Measurements from ENCODE around the gene VANGL2. TPM values are rescaled to one million over a fixed set of nuclear protein-coding genes. Genes with fewer than 3 reads are reported as not detected.

VANGL2 gene
- total and polyA plus RNA-seq, 9 of the 15 experiments (the other 6 are each of a cell fraction or from before 2014, with no cell fraction given) = 0.28 to 4.0 (median 0.98) TPM

- Histone ChIP-seq H3K9me1 (ENCODE audit: control insufficient read depth, insufficient read depth, low read length) (no peaks in the 10 kb centered on the region), H3K27me3 (ENCODE audit: control insufficient read depth in 2 of 2, insufficient read depth in 2 of 2, low read length in 2 of 2) (no peaks in the 10 kb centered on the region), H3K79me2 (ENCODE audit: control insufficient read depth, insufficient read depth, low read length) (no peaks in the 10 kb centered on the region), H3K27ac (ENCODE audit: extremely low read depth, low read depth, low read length) (peak within 1 kb of the TSS; percentile 44; the same call in 2 of the 3 replicates), H3K4me2 (ENCODE audit: insufficient read depth, low read length) (peak within 1 kb of the TSS; percentile 69), H3K9ac (ENCODE audit: insufficient read depth in 1 of 2, low read depth in 2 of 2, low read length in 2 of 2) (peak within 1 kb of the TSS; percentile 16 to 80; a peak in 3 of 4 replicates), H3K9me3 (replicated peaks; ENCODE audit: control insufficient read depth, insufficient read depth, low read depth, low read length) (no peaks in the 10 kb centered on the region), H2AFZ (ENCODE audit: low read depth, low read length) (peak within 1 kb of the TSS; percentile 37), H3K4me3 (peak within 1 kb of the TSS; percentile 21; the same call in 1 of the 2 replicates), H4K20me1 (replicated peaks; ENCODE audit: control insufficient read depth, insufficient read depth, low read length) (no peaks in the 10 kb centered on the region; the same call in 1 of the 2 replicates), H3K36me3 (ENCODE audit: control insufficient read depth, insufficient read depth, low read length) (no peaks in the 10 kb centered on the region), H3K4me1 (replicated peaks in 1 of 2; ENCODE audit: control insufficient read depth in 2 of 2, insufficient read depth in 2 of 2, low read length in 2 of 2) (peaks cover 34 to 46% of the 10 kb centered on the region in 2 experiments)
- intact Hi-C loops (cut with micrococcal nuclease) = no loop called here
- 24% methylated on average over 14 of the region's 15 CpGs for WGBS (ENCODE audit: insufficient coverage, low coverage, missing lambda C conversion rate)
- ChIA-PET POLR2A (interaction anchor here (0.6 to 5.8 kb wide), 8 partner anchors 8 to 82 kb away, joined by 3 to 27 read pairs (median 6); partner anchors contain the start of gene PEX19), CTCF (ENCODE audit: low intra/inter-chr PET ratio) (no interaction called here)
- TF ChIP-seq ZNF584 (CRISPR knock-in tag; IDR thresholded peaks at IDR 0.05; ENCODE audit: low read depth) (0 out of 2 replicates have a peak, but pooled peaks have one; percentile 14), POLR2B (IDR thresholded peaks at IDR 0.05; ENCODE audit: low read depth, partially characterized antibody) (peak; percentile 49), NRF1 (conservative IDR thresholded peaks at IDR 0.05 in 1 of 2, IDR thresholded peaks at IDR 0.05 in 1 of 2) (0 out of 4 replicates have a peak, but pooled peaks of 1 of the 2 experiments have one; percentile 9), NFYB (IDR thresholded peaks at IDR 0.05; ENCODE audit: extremely low read depth, insufficient read length) (peak; percentile 34), VEZF1 (CRISPR knock-in tag; IDR thresholded peaks at IDR 0.05) (peak; percentile 76), ZNF398 (CRISPR knock-in tag; IDR thresholded peaks at IDR 0.05) (no peak), TARDBP (IDR thresholded peaks at IDR 0.05) (0 out of 2 replicates have a peak, but pooled peaks have one; percentile 19), RBFOX2 (IDR thresholded peaks at IDR 0.05; ENCODE audit: low read depth, low read length) (peak; percentile 73), POLR2G (IDR thresholded peaks at IDR 0.05; ENCODE audit: low read depth, low read length) (peak; percentile 74), ZBTB8A (IDR thresholded peaks at IDR 0.05; ENCODE audit: partially characterized antibody) (no peak), ZEB2 (IDR thresholded peaks at IDR 0.05) (peak; percentile 67; the same call in 1 of the 2 replicates)
- TF ChIP-seq, protein P1, sequence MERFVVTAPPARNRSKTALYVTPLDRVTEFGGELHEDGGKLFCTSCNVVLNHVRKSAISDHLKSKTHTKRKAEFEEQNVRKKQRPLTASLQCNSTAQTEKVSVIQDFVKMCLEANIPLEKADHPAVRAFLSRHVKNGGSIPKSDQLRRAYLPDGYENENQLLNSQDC (CRISPR knock-in tag; IDR thresholded peaks at IDR 0.05) = no peak
- FAIRE-seq = no peak
- no TSS peak for BruUV-seq (replicated peaks)
- DNase-seq (ENCODE audit: extremely low read depth in 1 of 4, low spot score in 3 of 4) = peak; percentile 69 to 88 (median 87)
- in situ Hi-C loops (cut with MboI) = no loop called here
- peak; percentile 80 for ATAC-seq
Observed at GRCh38 chr1:160366731-160367515, 33.4 kb upstream of the VANGL2 start, which contains the start of gene NHLH1. Gene NHLH1 (plus strand): TSS chr1:160367071. CDS start chr1:160370732, 3,661 bp downstream.

All from K562 (cell line).